Measurements from ENCODE around the gene SLC9A8. TPM values are rescaled to one million over a fixed set of nuclear protein-coding genes. Genes with fewer than 3 reads are reported as not detected.

The SLC9A8 gene
- total RNA-seq: 1.6 and 4.6 TPM in 2 replicates

DNA sequence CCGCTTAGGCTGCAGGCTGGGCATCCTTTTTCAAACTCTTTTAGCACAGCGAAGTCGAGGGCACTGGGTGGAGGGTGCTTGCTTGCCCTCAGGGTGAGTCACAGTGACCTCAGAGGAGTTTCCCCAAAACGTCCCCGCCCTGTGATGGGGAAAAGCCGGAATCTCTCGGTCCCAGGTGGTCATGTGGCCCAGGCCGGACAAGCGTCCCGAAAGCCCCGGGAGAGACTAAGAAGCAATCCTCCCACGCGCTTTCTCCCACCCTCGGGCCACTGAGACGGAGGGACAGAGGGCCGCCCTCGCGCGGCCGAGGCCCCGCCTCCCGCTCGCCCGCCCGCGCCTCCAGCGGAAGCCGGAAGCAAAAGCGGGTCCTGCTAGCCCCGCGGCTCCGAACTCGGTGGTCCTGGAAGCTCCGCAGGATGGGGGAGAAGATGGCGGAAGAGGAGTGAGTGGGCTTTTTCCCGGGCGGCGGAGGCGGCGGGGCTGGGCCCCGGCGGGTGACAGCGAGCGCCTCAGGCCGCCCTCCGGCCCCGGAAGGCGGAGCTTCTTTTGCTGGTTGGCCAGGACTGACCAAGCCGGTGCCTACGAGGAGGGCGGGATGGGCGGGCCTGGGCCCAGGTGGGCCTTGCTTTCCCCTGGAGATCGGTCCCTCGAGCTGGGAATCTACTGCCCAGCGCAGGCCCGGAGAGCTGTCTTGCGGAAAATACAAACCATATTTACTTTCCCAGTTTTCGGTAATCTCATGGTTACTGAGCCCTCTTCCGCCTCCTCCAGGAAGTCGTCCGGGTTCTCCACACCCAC lies at the start of gene SLC9A8:
Gene SLC9A8 (plus strand): TSS at position 322 of the 798 bp plus-strand sequence. CDS start 95 bp downstream, at position 417.
- FAIRE-seq (no peak), DNase-seq (ENCODE audit: low read depth) (peak; percentile 83)
- peaks cover 1% of the 10 kb centered on the region for H3K36me3 ChIP-seq (ENCODE audit: control insufficient read depth, insufficient read depth, low read length)
- H3K4me3 ChIP-seq (ENCODE audit: low read depth, low read length): peak within 1 kb of the TSS; percentile 68
- H3K27me3 ChIP-seq (ENCODE audit: control insufficient read depth, insufficient read depth, low read length): no peaks in the 10 kb centered on the region
- TF ChIP-seq, protein P1, sequence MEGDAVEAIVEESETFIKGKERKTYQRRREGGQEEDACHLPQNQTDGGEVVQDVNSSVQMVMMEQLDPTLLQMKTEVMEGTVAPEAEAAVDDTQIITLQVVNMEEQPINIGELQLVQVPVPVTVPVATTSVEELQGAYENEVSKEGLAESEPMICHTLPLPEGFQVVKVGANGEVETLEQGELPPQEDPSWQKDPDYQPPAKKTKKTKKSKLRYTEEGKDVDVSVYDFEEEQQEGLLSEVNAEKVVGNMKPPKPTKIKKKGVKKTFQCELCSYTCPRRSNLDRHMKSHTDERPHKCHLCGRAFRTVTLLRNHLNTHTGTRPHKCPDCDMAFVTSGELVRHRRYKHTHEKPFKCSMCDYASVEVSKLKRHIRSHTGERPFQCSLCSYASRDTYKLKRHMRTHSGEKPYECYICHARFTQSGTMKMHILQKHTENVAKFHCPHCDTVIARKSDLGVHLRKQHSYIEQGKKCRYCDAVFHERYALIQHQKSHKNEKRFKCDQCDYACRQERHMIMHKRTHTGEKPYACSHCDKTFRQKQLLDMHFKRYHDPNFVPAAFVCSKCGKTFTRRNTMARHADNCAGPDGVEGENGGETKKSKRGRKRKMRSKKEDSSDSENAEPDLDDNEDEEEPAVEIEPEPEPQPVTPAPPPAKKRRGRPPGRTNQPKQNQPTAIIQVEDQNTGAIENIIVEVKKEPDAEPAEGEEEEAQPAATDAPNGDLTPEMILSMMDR (IDR thresholded peaks at IDR 0.05; ENCODE audit: insufficient read depth, low read length, severe bottlenecking): peak; percentile 42

DNA sequence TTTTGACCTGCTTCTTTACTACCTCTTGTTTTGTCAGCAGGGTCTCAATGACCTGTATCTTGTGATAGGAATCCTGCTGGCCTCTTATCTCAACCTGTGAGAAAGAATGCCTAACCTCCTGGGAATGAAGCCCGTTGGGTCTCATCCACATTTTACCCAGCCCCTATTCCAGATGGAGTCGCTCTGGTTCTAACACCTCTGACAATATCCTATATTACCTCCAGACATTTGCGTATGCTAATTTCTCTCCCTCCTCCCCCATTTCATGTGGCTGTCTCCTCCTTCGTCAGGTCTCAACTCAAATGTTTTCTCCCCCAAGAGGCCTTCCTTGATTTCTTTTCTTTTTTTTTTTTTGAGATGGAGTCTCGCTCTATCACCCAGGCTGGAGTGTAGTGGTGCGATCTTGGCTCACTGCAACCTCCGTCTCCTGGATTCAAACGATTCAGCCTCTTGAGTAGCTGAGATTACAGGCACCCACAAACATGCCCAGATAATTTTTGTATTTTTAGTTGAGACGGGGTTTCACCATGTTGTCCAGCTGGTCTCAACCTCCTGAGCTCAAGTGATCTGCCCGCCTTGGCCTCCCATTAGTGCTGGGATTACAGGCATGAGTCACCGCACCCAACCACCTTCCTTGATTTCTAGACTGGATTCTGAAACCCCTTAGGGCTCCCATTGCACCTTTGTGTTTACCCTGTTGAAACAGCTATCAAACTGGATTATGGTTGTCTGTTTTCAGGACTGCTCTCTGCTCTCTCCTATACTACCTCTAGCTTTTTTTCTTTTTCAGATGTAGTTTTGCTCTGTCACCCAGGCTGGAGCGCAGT lies 49.5 kb upstream of the SLC9A8 start:
- no peaks in the 10 kb centered on the region for H3K27me3 ChIP-seq (ENCODE audit: control insufficient read depth, insufficient read depth, low read length)
- TF ChIP-seq, protein P1 (IDR thresholded peaks at IDR 0.05; ENCODE audit: insufficient read depth, low read length, severe bottlenecking): no peak
- FAIRE-seq (no peak), DNase-seq (ENCODE audit: low read depth) (peak; percentile 29)
- no peak overlapping the region for H3K4me3 ChIP-seq (ENCODE audit: low read depth, low read length)
- H3K36me3 ChIP-seq (ENCODE audit: control insufficient read depth, insufficient read depth, low read length): no peaks in the 10 kb centered on the region

DNA sequence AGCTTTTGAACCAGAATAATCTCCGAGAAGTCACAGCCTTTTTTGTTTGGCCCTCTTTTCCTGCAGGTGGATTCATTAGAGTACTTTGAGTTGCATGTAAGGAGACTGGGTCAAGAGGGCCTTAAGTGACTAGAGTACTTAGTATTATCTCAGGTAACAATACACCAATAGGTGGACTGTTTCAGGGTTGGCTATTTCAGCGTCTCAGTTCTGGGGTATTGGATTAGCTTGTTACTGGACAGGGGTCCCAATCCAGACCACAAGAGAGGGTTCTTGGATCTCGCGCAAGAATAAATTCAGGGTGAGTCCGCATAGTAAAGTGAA lies 47.3 kb upstream of the SLC9A8 start:
- FAIRE-seq (no peak), DNase-seq (ENCODE audit: low read depth) (no peak)
- TF ChIP-seq, protein P1 (IDR thresholded peaks at IDR 0.05; ENCODE audit: insufficient read depth, low read length, severe bottlenecking): no peak
- no peaks in the 10 kb centered on the region for H3K36me3 ChIP-seq (ENCODE audit: control insufficient read depth, insufficient read depth, low read length)
- H3K27me3 ChIP-seq (ENCODE audit: control insufficient read depth, insufficient read depth, low read length): no peaks in the 10 kb centered on the region
- no peak overlapping the region for H3K4me3 ChIP-seq (ENCODE audit: low read depth, low read length)

DNA sequence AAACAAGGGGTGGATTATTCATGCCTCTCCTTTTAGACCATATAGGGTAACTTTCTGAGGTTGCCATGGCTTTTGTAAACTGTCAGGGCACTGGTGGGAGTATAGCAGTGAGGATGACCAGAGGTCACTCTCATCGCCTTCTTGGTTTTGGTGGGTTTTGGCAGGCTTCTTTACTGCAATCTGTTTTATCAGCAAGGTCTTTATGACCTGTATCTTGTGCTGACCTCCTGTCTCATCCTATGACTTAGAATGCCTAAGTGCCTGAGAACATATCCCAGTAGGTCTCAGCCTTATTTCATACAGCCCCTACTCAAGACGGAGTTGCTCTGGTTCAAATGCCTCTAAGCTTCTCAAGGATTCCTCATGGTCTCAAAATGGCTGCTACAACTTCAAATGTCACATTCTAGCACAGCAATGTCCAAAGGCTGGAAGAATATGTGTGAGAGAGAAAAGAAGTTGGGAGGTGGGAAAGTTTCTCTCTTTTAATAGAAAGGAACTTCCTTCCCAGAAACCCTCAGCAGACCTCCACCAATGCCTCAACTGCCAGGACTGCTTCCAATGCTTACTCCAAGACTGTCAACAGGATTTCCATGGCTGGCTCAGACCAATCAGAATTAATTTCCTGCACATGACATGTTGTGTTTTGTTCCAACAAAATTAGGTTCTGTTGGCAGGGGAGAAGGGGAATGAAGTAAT lies 46.6 kb upstream of the SLC9A8 start:
- DNase-seq (ENCODE audit: low read depth) (no peak), FAIRE-seq (no peak)
- no peak overlapping the region for H3K4me3 ChIP-seq (ENCODE audit: low read depth, low read length)
- no peaks in the 10 kb centered on the region for H3K27me3 ChIP-seq (ENCODE audit: control insufficient read depth, insufficient read depth, low read length)
- TF ChIP-seq, protein P1 (IDR thresholded peaks at IDR 0.05; ENCODE audit: insufficient read depth, low read length, severe bottlenecking): no peak
- no peaks in the 10 kb centered on the region for H3K36me3 ChIP-seq (ENCODE audit: control insufficient read depth, insufficient read depth, low read length)

DNA sequence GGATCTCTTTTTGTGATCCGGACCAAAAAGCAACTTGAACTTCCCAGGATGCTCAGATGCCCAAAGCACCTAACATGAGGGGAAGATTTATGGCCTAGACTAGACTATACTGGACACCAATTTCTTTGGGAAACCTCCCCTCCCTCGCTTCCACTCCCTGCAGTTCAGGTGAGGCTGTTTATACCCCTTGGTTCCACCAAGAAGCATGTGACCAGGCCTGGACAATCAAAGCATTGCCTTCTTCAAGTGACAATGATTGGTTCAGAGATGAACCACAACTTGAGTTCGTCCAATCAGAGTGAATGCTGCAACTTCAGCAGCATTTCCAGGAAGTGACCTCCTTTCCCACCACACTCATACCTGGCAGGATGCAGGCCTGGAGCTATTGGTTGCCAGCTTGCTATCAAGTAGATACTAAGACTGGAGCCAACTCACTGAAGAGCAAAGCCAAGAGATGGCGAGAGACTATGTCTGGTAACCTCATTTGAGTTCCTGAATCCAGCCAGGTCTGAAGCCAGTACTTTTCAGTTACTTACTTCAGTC lies 45.6 kb upstream of the SLC9A8 start:
- TF ChIP-seq, protein P1 (IDR thresholded peaks at IDR 0.05; ENCODE audit: insufficient read depth, low read length, severe bottlenecking): no peak
- H3K27me3 ChIP-seq (ENCODE audit: control insufficient read depth, insufficient read depth, low read length): no peaks in the 10 kb centered on the region
- FAIRE-seq: no peak
- no peak overlapping the region for H3K4me3 ChIP-seq (ENCODE audit: low read depth, low read length)
- no peaks in the 10 kb centered on the region for H3K36me3 ChIP-seq (ENCODE audit: control insufficient read depth, insufficient read depth, low read length)
- peak; percentile 34 for DNase-seq (ENCODE audit: low read depth)
